Colonic mucosa (tissue), 4 donors: ENCODE data around the gene MTUS2. TPM values are rescaled to one million over a fixed set of nuclear protein-coding genes. Genes with fewer than 3 reads are reported as not detected.

Experiments used
- DNase-seq: peaks from one replicate; pipeline ENCODE4 v3.0.0-alpha.2; 2020
- H3K27ac ChIP-seq: fragments of 200-600 bp; one replicate; pipeline ENCODE4 v1.8.0; 2021
- H3K27me3 ChIP-seq: fragments of 200-600 bp; one replicate; pipeline ENCODE4 v1.8.0; 2021
- H3K36me3 ChIP-seq: fragments of 200-600 bp; one replicate; pipeline ENCODE4 v1.8.0; 2021
- H3K4me1 ChIP-seq: fragments of 200-600 bp; one replicate; pipeline ENCODE4 v1.8.0; 2021; ENCODE audit warnings: mild to moderate bottlenecking
- H3K4me3 ChIP-seq: fragments of 200-600 bp; one replicate; pipeline ENCODE4 v1.8.0; 2021
- H3K9ac ChIP-seq, 2 donors: one replicate each; pipeline ENCODE4 v1.7.0; 2013; ENCODE audit warnings: control low read depth in 2 of 2, low read depth in 2 of 2, low read length in 2 of 2
- H3K9me3 ChIP-seq: fragments of 200-600 bp; one replicate; pipeline ENCODE4 v1.8.0; 2021
- CTCF ChIP-seq: fragments of 200-600 bp; IDR thresholded peaks from one replicate; pipeline ENCODE4 v1.8.0; 2022; ENCODE audit warnings: antibody characterized with exemption, mild to moderate bottlenecking
- intact Hi-C: fragments of 100-400 bp; cut with DNase I; formaldehyde crosslinking; loops from one replicate; pipeline ENCODE4 v1.14.1; 2022
- total RNA-seq, 2 donors: library from RNA; stranded (reverse); fragmentation: NEBNext Ultra II Directional in 1 of 2; extraction: Animal tissue kit (Norgen Biotek cat#: 25700) in 1 of 2; gene quantifications; one replicate each; pipeline ENCODE4 v1.2.1, GENCODE V29; 2021
- donor health status: healthy.
- donor health status: DM: no; HTN: no; CAD: no.
- donor health status: DM: no; HTN: no; CAD: no.

Gene MTUS2
- total RNA-seq, 2 donors from 2014 or later = 0.11 to 0.40 TPM

GRCh38 chr13:29292045-29292444 lies 471.9 kb downstream of the MTUS2 start:
- Histone ChIP-seq H3K27ac (no peak overlapping the region), H3K36me3 (no peaks in the 10 kb centered on the region), H3K9me3 (no peaks in the 10 kb centered on the region), H3K4me1 (no peaks in the 10 kb centered on the region), H3K27me3 (no peaks in the 10 kb centered on the region), H3K9ac (no peak overlapping the region), H3K4me3 (no peak overlapping the region)
- no peak for DNase-seq
- intact Hi-C loops = no loop called here
- no peak for TF ChIP-seq CTCF

DNA sequence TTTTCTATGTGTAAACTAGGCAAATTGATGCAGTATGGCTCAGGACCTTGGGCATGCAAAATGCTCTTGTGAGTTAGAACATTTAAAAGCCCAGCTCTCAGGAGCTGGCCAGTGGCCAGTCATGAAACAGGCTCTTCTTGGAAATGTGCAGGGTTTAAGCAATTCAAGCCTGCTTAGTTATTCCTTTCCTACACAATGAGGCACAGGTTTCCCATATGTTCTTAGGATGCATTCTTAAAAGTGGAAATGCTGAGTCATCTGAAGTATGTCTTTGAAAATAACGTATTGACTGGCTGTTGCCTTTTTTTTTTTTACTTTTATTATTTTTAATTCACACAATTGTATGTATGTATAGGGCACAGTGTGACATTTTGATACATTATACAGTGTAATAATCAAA lies 474.7 kb downstream of the MTUS2 start:
- no peaks in the 10 kb centered on the region for H3K36me3 ChIP-seq
- H3K9me3 ChIP-seq = no peaks in the 10 kb centered on the region
- intact Hi-C loops = no loop called here
- H3K4me1 ChIP-seq = no peaks in the 10 kb centered on the region
- no peak overlapping the region for H3K9ac ChIP-seq
- H3K27me3 ChIP-seq = no peaks in the 10 kb centered on the region
- DNase-seq = no peak
- TF ChIP-seq CTCF = no peak
- H3K4me3 ChIP-seq = no peak overlapping the region
- no peak overlapping the region for H3K27ac ChIP-seq

DNA sequence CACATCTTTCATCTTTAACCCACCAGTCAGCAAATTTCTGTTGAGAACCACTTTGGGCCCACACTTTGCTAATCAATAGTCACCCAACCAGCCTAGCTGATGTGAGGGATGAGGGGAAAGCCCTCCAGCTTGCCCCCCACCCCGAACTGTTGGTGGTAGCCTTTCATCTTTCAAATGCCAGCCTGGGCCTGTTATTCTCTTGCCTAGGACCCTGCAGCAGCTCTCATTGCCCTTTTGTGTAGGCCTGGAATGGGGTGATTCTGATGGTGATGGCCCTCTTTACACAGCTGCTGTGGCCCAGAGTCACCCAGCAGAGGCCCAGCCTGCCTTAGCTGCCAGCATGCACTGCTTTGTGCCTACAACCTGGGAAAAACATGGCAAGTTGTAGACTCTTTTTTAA lies 480.9 kb downstream of the MTUS2 start:
- no peaks in the 10 kb centered on the region for H3K27me3 ChIP-seq
- H3K9ac ChIP-seq = no peak overlapping the region
- H3K36me3 ChIP-seq = no peaks in the 10 kb centered on the region
- TF ChIP-seq CTCF = no peak
- no peaks in the 10 kb centered on the region for H3K4me1 ChIP-seq
- intact Hi-C loops = no loop called here
- no peaks in the 10 kb centered on the region for H3K9me3 ChIP-seq
- no peak for DNase-seq
- no peak overlapping the region for H3K4me3 ChIP-seq
- no peak overlapping the region for H3K27ac ChIP-seq

DNA sequence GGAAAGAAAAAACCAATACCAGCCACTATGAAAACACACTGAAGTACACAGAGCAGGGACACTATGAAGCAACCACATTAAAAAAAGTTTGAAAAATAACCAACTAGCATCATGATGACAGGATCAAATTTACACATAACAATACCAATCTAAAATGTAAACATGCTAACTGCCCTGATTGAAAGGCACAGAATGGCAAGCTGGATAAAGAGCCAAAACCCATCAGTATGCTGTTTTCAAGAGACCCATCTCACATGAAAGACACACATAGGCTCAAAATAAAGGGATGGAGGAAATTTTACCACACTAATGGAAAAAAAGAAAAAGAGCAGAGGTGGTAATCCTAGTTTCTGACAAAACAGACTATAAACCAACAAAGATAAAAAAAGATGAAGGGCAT lies 484.0 kb downstream of the MTUS2 start:
- intact Hi-C loops = no loop called here
- no peaks in the 10 kb centered on the region for H3K4me1 ChIP-seq
- H3K9me3 ChIP-seq = no peaks in the 10 kb centered on the region
- no peaks in the 10 kb centered on the region for H3K36me3 ChIP-seq
- no peak overlapping the region for H3K27ac ChIP-seq
- no peaks in the 10 kb centered on the region for H3K27me3 ChIP-seq
- H3K9ac ChIP-seq = no peak overlapping the region
- no peak overlapping the region for H3K4me3 ChIP-seq
- DNase-seq = no peak
- TF ChIP-seq CTCF = no peak

DNA sequence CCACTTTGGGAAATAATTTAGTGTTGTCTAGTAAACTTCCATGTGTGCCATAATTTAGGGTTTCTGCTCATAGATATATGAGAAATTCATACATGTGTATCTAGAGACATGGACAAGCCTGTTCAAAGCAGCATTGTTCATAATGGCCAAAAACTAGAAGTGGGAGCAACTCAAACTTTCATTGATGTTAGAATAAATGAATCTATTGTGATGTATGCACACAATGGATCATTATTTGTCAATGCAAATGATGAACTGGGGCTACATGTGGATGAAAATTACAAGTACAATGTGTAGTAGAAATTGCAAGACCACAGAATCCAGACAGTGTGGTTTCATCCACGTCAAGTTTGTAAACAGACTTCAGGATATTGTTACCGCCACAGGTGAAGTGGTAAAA lies 490.7 kb downstream of the MTUS2 start:
- Histone ChIP-seq H3K9me3 (no peaks in the 10 kb centered on the region), H3K27ac (no peak overlapping the region), H3K36me3 (no peaks in the 10 kb centered on the region), H3K4me1 (no peaks in the 10 kb centered on the region), H3K9ac (no peak overlapping the region), H3K4me3 (no peak overlapping the region), H3K27me3 (no peaks in the 10 kb centered on the region)
- intact Hi-C loops = no loop called here
- no peak for TF ChIP-seq CTCF
- DNase-seq = no peak

- Histone ChIP-seq H3K9ac (no peak overlapping the region), H3K27ac (no peak overlapping the region), H3K36me3 (no peaks in the 10 kb centered on the region), H3K4me1 (no peaks in the 10 kb centered on the region), H3K27me3 (no peaks in the 10 kb centered on the region), H3K4me3 (no peak overlapping the region), H3K9me3 (no peaks in the 10 kb centered on the region)
- DNase-seq = no peak
- intact Hi-C loops = no loop called here
- TF ChIP-seq CTCF = no peak
These were observed 495.7 kb downstream of the MTUS2 start for GRCh38 chr13:29315847-29316246.
